ENCODE data around the gene IL25. TPM values are rescaled to one million over a fixed set of nuclear protein-coding genes. Genes with fewer than 3 reads are reported as not detected.
"Not testable (repeated sequence)": the region's sequence is repeated elsewhere in the genome, so short reads cannot be mapped to it uniquely, and the experiment has no call there.

IL25 gene
- polyA plus RNA-seq, 1 donor (not counting 4 experiments of a cell fraction or from before 2014, with no cell fraction given), result not detected

DNA sequence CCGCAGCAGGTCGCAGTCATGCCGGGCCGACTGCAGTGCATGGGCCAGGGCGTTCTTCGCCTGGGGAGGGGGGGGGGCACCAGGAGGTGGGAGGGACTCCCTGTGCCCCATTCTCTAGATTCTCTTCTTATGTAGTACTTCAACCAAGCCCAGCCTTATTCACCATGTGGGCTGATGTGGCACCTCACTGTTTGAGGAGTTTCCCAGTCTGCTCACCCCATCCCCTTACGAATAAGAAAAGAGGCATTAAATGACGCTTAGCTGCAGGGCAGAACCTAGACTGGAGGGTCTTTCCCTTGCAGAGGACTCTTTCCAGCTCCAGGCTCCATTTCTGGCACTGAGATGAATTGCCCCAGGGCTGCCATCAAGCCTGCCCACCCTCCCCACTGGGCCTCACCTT is 16.4 kb downstream of the IL25 start:
- no peak for TF ChIP-seq EZH2 (IDR thresholded peaks at IDR 0.05; ENCODE audit: low read length)
- TF ChIP-seq, protein P1, sequence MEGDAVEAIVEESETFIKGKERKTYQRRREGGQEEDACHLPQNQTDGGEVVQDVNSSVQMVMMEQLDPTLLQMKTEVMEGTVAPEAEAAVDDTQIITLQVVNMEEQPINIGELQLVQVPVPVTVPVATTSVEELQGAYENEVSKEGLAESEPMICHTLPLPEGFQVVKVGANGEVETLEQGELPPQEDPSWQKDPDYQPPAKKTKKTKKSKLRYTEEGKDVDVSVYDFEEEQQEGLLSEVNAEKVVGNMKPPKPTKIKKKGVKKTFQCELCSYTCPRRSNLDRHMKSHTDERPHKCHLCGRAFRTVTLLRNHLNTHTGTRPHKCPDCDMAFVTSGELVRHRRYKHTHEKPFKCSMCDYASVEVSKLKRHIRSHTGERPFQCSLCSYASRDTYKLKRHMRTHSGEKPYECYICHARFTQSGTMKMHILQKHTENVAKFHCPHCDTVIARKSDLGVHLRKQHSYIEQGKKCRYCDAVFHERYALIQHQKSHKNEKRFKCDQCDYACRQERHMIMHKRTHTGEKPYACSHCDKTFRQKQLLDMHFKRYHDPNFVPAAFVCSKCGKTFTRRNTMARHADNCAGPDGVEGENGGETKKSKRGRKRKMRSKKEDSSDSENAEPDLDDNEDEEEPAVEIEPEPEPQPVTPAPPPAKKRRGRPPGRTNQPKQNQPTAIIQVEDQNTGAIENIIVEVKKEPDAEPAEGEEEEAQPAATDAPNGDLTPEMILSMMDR (optimal IDR thresholded peaks at IDR 0.05 in 1 of 3, IDR thresholded peaks at IDR 0.05 in 1 of 3, conservative IDR thresholded peaks at IDR 0.05 in 1 of 3; ENCODE audit: extremely low read depth in 1 of 3, insufficient read depth in 2 of 3, low read length in 3 of 3), result no peak
- H3K36me3 ChIP-seq (ENCODE audit: control insufficient read depth in 2 of 2, extremely low read depth in 1 of 2, insufficient read depth in 2 of 2, low read length in 2 of 2), result no peaks in the 10 kb centered on the region
- dilution Hi-C loops (cut with MboI; ENCODE audit: extremely low pct_ligation_motif_present, low sequenced_read_pairs), result no loop called here
- H3K9ac ChIP-seq (ENCODE audit: control insufficient read depth, extremely low read depth, insufficient read depth, low read length), result no peak overlapping the region
- no peak overlapping the region for H3K4me3 ChIP-seq (ENCODE audit: control insufficient read depth in 2 of 3, extremely low read depth in 1 of 3, insufficient read depth in 2 of 3, low read depth in 1 of 3, low read length in 3 of 3)
- DNase-seq (ENCODE audit: low read depth, low spot score) (no peak), FAIRE-seq (no peak)
- H3K27ac ChIP-seq (ENCODE audit: control insufficient read depth, insufficient read depth, low read length), result no peak overlapping the region
- no peaks in the 10 kb centered on the region for H3K9me1 ChIP-seq (ENCODE audit: control insufficient read depth, extremely low read depth, insufficient read depth, low read length)
- H3K4me2 ChIP-seq (ENCODE audit: control insufficient read depth, extremely low read depth, insufficient read depth, low read depth, low read length), result no peak overlapping the region
- no peaks in the 10 kb centered on the region for H3K9me3 ChIP-seq (ENCODE audit: control insufficient read depth, low read depth, low read length)
- H3K79me2 ChIP-seq (ENCODE audit: control insufficient read depth, insufficient read depth, low read length), result no peaks in the 10 kb centered on the region
- no peaks in the 10 kb centered on the region for H3K4me1 ChIP-seq (ENCODE audit: control insufficient read depth, extremely low read depth, insufficient read depth, low read length)
- H3K27me3 ChIP-seq (ENCODE audit: control insufficient read depth, extremely low read depth, insufficient read depth, low read length), result peaks cover 9% of the 10 kb centered on the region
- no peaks in the 10 kb centered on the region for H4K20me1 ChIP-seq (ENCODE audit: control insufficient read depth, extremely low read depth, insufficient read depth, low read length)
- H2AFZ ChIP-seq (ENCODE audit: control insufficient read depth, low read length), result no peak overlapping the region

DNA sequence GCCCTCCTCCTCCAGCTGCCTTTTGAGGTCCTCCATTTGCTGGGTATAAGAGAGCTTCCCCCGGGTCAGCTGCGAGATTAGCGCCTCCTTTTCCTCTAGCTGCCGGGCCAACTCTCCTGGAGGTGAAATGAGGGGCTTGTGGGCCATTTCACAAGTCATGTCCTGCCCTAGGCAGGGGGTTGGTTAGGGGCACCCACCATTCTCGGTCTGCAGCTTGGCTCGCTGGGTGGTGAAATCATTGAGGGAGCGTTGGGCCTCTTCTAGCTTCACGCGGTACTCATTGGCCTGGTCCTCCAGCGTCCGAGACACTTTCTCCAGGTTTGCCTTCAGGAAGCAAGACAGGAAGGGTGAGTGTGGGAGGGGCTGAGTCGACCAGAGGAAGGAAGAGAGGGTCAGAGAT is 16.8 kb downstream of the IL25 start:
- no peak for DNase-seq (ENCODE audit: low read depth, low spot score)
- H3K79me2 ChIP-seq (ENCODE audit: control insufficient read depth, insufficient read depth, low read length), result no peaks in the 10 kb centered on the region
- H3K27me3 ChIP-seq (ENCODE audit: control insufficient read depth, extremely low read depth, insufficient read depth, low read length), result peaks cover 9% of the 10 kb centered on the region
- no peak overlapping the region for H3K27ac ChIP-seq (ENCODE audit: control insufficient read depth, insufficient read depth, low read length)
- TF ChIP-seq EZH2 (IDR thresholded peaks at IDR 0.05; ENCODE audit: low read length), result no peak
- TF ChIP-seq, protein P1 (optimal IDR thresholded peaks at IDR 0.05 in 1 of 3, IDR thresholded peaks at IDR 0.05 in 1 of 3, conservative IDR thresholded peaks at IDR 0.05 in 1 of 3; ENCODE audit: extremely low read depth in 1 of 3, insufficient read depth in 2 of 3, low read length in 3 of 3), result no peak
- no peaks in the 10 kb centered on the region for H3K9me3 ChIP-seq (ENCODE audit: control insufficient read depth, low read depth, low read length)
- dilution Hi-C loops (cut with MboI; ENCODE audit: extremely low pct_ligation_motif_present, low sequenced_read_pairs), result no loop called here
- H3K36me3 ChIP-seq (ENCODE audit: control insufficient read depth in 2 of 2, extremely low read depth in 1 of 2, insufficient read depth in 2 of 2, low read length in 2 of 2), result no peaks in the 10 kb centered on the region
- H3K4me3 ChIP-seq (ENCODE audit: control insufficient read depth in 2 of 3, extremely low read depth in 1 of 3, insufficient read depth in 2 of 3, low read depth in 1 of 3, low read length in 3 of 3), result no peak overlapping the region
- FAIRE-seq, result no peak
- H3K4me1 ChIP-seq (ENCODE audit: control insufficient read depth, extremely low read depth, insufficient read depth, low read length), result no peaks in the 10 kb centered on the region
- no peak overlapping the region for H3K4me2 ChIP-seq (ENCODE audit: control insufficient read depth, extremely low read depth, insufficient read depth, low read depth, low read length)
- no peaks in the 10 kb centered on the region for H3K9me1 ChIP-seq (ENCODE audit: control insufficient read depth, extremely low read depth, insufficient read depth, low read length)
- no peak overlapping the region for H3K9ac ChIP-seq (ENCODE audit: control insufficient read depth, extremely low read depth, insufficient read depth, low read length)
- H2AFZ ChIP-seq (ENCODE audit: control insufficient read depth, low read length), result no peak overlapping the region
- H4K20me1 ChIP-seq (ENCODE audit: control insufficient read depth, extremely low read depth, insufficient read depth, low read length), result no peaks in the 10 kb centered on the region

DNA sequence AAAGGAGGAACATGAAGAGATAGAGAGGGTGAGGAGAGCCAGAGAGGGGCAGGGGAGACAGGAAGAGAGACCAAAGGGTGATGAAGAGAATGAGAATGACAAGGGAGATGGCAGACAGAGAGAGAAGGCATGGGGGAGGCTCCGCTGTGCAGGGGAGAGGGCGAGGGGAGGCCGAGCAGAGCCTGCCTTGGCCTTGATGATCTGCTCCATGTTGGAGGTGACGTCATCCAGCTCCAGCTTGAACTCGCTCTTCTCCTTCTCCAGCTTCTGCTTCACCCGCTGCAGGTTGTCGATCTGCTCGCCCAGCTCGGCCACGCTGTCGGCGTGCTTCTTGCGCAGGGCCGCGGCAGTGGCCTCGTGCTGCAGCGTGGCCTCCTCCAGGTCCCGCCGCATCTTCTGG is 17.3 kb downstream of the IL25 start:
- H2AFZ ChIP-seq (ENCODE audit: control insufficient read depth, low read length); H3K9ac ChIP-seq (ENCODE audit: control insufficient read depth, extremely low read depth, insufficient read depth, low read length); H4K20me1 ChIP-seq (ENCODE audit: control insufficient read depth, extremely low read depth, insufficient read depth, low read length); dilution Hi-C loops (cut with MboI; ENCODE audit: extremely low pct_ligation_motif_present, low sequenced_read_pairs); H3K79me2 ChIP-seq (ENCODE audit: control insufficient read depth, insufficient read depth, low read length); H3K4me1 ChIP-seq (ENCODE audit: control insufficient read depth, extremely low read depth, insufficient read depth, low read length); H3K27me3 ChIP-seq (ENCODE audit: control insufficient read depth, extremely low read depth, insufficient read depth, low read length); H3K36me3 ChIP-seq (ENCODE audit: control insufficient read depth in 2 of 2, extremely low read depth in 1 of 2, insufficient read depth in 2 of 2, low read length in 2 of 2); H3K27ac ChIP-seq (ENCODE audit: control insufficient read depth, insufficient read depth, low read length); H3K9me3 ChIP-seq (ENCODE audit: control insufficient read depth, low read depth, low read length); H3K4me2 ChIP-seq (ENCODE audit: control insufficient read depth, extremely low read depth, insufficient read depth, low read depth, low read length); H3K4me3 ChIP-seq (ENCODE audit: control insufficient read depth in 2 of 3, extremely low read depth in 1 of 3, insufficient read depth in 2 of 3, low read depth in 1 of 3, low read length in 3 of 3); DNase-seq (ENCODE audit: low read depth, low spot score); FAIRE-seq; H3K9me1 ChIP-seq (ENCODE audit: control insufficient read depth, extremely low read depth, insufficient read depth, low read length): not testable (repeated sequence)
